T-helper 1 cell treated with Interleukin-12 subunit alpha and Interleukin-12 subunit beta and Interleukin-4 antibody, amounts not matched to agents 30 μg/mL and 1 μg/mL, for 36 hours (primary cell): ENCODE data around the gene FOXO4.

Experiments
- H3K27ac Mint-ChIP-seq: one replicate; pipeline ENCODE4 v1.8.0; 2021; ENCODE audit warnings: mild to moderate bottlenecking, mixed read lengths
- H3K27me3 Mint-ChIP-seq: one replicate; pipeline ENCODE4 v1.8.0; 2021; ENCODE audit warnings: low read depth, mixed read lengths
- H3K36me3 Mint-ChIP-seq: one replicate; pipeline ENCODE4 v1.8.0; 2021; ENCODE audit warnings: low read depth, mixed read lengths
- H3K4me1 Mint-ChIP-seq: one replicate; pipeline ENCODE4 v1.8.0; 2021; ENCODE audit warnings: low read depth, mixed read lengths
- H3K4me3 Mint-ChIP-seq: one replicate; pipeline ENCODE4 v1.8.0; 2021; ENCODE audit warnings: mild to moderate bottlenecking, moderate library complexity, mixed read lengths
- H3K9me3 Mint-ChIP-seq: one replicate; pipeline ENCODE4 v1.8.0; 2021; ENCODE audit warnings: mixed read lengths

The FOXO4 gene

DNA sequence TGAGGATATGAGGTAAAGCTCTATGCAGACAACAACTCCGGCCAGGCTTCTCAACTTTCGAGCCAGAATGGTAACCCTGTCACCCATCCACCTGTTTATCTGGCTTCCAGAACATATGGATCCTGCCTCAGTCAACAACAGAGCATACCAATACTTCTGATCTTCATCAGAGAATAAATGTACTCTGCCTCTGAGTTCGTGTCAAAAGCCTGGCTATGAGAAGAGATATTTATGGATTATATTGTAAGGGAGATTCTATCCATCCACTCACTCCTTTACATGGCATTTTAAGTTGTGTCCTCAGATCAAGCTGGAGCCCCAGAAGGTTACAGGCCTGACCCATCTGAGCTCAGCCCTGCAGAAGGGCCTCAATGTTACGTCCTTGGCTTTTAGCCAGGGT, 9.8 kb upstream of the FOXO4 start:
- Mint-ChIP-seq H3K9me3 (no peaks in the 10 kb centered on the region), H3K36me3 (no peaks in the 10 kb centered on the region), H3K27ac (no peak overlapping the region), H3K4me1 (peaks cover 2% of the 10 kb centered on the region), H3K4me3 (no peak overlapping the region), H3K27me3 (no peaks in the 10 kb centered on the region)

DNA sequence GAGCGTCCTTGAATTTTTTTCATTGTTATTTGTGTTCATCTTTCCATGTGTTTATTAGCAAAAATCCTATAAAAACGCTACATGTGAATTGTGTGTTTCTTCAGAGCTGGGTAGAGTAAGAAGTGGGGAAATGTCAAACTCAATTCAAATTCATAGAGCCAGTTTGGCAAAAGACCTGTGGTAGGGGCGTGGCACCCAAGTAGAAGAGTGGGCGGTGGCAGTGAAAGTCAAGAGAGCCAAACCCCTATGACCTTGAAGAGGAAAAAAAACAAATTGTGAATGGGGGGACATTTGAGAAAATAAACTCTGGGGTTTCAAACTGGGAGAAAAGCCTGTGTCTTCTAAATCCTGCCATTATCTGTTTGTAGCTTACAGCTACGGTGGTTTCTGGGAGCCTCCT, 4.4 kb upstream of the FOXO4 start:
- H3K4me3 Mint-ChIP-seq = no peak overlapping the region
- H3K4me1 Mint-ChIP-seq = peaks cover 9% of the 10 kb centered on the region
- H3K27ac Mint-ChIP-seq = no peak overlapping the region
- H3K27me3 Mint-ChIP-seq = no peaks in the 10 kb centered on the region
- H3K9me3 Mint-ChIP-seq = no peaks in the 10 kb centered on the region
- no peaks in the 10 kb centered on the region for H3K36me3 Mint-ChIP-seq

DNA sequence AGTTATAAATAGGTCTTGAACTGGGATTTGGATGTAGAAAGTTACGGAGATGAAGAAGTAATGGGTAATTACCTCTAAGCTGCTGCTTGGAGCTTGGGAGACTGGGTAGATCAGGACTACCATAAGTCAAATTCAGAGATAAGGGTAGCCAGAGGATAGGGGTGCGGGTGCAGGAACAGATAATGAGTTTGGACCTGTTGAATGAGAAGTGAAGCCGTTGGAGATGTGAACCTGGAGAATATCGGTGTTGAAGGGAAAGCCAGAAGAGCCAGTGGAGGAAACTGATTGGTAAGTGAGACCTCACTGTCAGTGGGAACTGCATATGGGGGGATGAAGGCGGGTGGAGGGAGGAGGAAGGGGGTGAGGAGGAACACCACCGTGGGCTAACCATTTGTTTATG, 618 bp upstream of the FOXO4 start:
- Mint-ChIP-seq H3K27ac (peak overlapping the region; percentile 84), H3K4me1 (peaks cover 22% of the 10 kb centered on the region), H3K36me3 (no peaks in the 10 kb centered on the region), H3K27me3 (no peaks in the 10 kb centered on the region), H3K9me3 (no peaks in the 10 kb centered on the region), H3K4me3 (peak overlapping the region; percentile 95)

DNA sequence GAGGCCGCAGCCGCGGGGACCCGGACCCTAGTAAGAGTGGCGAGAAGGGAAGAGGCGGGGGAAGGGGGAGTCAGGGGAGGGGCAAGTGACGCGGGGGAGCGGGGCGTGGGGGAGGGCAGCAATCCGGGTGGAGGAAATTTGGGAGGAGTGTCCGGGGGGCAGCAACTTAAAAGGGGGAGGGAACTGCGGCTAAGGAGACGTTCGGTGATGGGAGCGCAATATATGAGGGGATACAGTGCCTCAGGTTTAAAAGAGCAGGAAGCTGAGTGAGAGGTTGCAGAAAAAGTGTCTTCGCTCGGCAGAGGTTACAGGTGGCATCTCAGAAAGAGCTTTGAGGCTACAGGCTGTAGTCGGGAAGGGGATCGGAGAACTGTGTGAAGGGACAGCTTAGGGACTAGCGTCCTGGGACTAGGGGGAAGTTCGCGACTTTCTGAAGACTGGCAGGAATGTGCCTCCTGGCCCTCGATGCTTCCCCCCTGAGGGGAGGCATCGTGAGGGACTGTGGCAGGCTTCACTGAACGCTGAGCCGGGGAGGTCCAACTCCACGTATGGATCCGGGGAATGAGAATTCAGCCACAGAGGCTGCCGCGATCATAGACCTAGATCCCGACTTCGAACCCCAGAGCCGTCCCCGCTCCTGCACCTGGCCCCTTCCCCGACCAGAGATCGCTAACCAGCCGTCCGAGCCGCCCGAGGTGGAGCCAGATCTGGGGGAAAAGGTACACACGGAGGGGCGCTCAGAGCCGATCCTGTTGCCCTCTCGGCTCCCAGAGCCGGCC, 519 bp downstream of the FOXO4 start:
- peaks cover 26% of the 10 kb centered on the region for H3K4me1 Mint-ChIP-seq
- no peaks in the 10 kb centered on the region for H3K9me3 Mint-ChIP-seq
- peak overlapping the region; percentile 95 for H3K4me3 Mint-ChIP-seq
- H3K27me3 Mint-ChIP-seq = no peaks in the 10 kb centered on the region
- no peaks in the 10 kb centered on the region for H3K36me3 Mint-ChIP-seq
- H3K27ac Mint-ChIP-seq = peak overlapping the region; percentile 90

DNA sequence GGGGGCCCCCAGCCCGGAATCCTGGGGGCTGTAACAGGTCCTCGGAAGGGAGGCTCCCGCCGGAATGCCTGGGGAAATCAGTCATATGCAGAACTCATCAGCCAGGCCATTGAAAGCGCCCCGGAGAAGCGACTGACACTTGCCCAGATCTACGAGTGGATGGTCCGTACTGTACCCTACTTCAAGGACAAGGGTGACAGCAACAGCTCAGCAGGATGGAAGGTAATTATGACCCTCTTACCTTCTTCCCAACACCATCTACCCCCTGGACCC, 1.0 kb downstream of the FOXO4 start:
- Mint-ChIP-seq H3K4me3 (peak overlapping the region; percentile 95), H3K27me3 (no peaks in the 10 kb centered on the region), H3K4me1 (peaks cover 31% of the 10 kb centered on the region), H3K27ac (no peak overlapping the region), H3K36me3 (no peaks in the 10 kb centered on the region), H3K9me3 (no peaks in the 10 kb centered on the region)

DNA sequence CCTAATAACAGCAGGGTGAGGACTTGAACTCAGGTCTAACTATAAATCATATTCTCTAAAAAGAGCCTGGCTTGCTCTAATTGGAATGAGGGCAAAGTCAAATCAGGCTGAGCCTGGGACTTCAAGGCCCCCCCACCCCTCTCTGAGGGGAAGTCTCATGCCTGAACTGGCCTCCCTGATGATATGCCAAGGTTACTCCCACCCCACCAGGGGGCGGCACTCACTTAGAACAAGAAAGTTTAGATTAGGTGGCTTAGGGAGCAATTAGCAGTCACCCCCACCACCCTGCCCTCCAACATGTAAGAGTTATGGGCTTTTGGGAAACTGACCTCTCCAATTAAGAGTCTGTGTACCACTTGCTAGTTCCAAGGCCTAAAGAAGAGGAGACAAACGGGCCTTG, 2.7 kb downstream of the FOXO4 start:
- H3K9me3 Mint-ChIP-seq = no peaks in the 10 kb centered on the region
- no peaks in the 10 kb centered on the region for H3K36me3 Mint-ChIP-seq
- H3K27me3 Mint-ChIP-seq = no peaks in the 10 kb centered on the region
- peaks cover 41% of the 10 kb centered on the region for H3K4me1 Mint-ChIP-seq
- peak overlapping the region; percentile 57 for H3K27ac Mint-ChIP-seq
- H3K4me3 Mint-ChIP-seq = peak overlapping the region; percentile 5

DNA sequence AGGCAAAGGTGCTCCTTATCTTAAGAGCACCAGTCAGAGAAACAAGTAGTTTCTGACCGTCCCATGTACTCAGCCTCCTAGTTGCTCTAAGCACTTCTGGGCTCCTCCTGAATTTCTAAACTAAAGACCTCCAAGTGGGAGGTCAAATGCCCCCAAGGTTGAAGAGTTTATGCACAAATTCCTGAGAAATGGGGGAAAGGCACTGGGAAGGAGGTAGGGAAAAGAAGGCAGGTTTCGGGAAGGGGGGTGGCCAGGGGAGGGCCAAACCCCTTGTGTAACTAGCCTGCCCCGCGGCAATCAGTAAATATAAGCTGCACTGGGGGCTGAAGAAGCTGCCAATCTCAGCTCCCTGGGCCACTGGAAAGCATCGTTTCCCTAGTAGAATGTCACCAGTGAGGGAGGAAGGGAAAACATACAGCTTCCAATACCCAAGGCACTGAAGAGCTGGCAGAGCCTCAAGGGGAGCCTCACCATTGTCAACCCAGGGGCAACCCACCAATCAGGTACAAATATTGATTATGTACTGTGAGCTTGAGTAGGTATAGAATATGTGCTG, 3.4 kb downstream of the FOXO4 start:
- H3K27me3 Mint-ChIP-seq = no peaks in the 10 kb centered on the region
- no peaks in the 10 kb centered on the region for H3K9me3 Mint-ChIP-seq
- H3K4me3 Mint-ChIP-seq = no peak overlapping the region
- H3K27ac Mint-ChIP-seq = no peak overlapping the region
- peaks cover 46% of the 10 kb centered on the region for H3K4me1 Mint-ChIP-seq
- peaks cover 3% of the 10 kb centered on the region for H3K36me3 Mint-ChIP-seq

DNA sequence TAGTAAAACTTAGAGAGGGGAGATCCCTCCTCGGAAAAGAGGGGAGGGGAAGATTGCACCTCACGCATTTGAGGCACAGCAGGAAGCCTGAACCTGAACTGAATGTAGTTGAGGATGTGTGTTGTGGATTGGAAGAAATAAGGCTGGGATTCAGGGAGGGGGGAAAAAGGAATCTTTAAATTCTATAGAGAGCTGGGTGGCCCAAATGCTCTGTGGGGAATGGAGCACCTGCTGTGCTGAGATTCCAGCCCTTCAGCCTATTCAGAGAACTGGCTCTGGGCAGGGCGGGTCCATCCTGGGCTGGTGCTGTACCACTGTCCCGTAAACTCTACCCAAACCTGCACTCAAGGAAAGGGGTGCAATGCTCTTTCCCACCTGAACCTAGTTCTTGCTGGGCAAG, 4.1 kb downstream of the FOXO4 start:
- Mint-ChIP-seq H3K9me3 (no peaks in the 10 kb centered on the region), H3K4me1 (peaks cover 51% of the 10 kb centered on the region)

DNA sequence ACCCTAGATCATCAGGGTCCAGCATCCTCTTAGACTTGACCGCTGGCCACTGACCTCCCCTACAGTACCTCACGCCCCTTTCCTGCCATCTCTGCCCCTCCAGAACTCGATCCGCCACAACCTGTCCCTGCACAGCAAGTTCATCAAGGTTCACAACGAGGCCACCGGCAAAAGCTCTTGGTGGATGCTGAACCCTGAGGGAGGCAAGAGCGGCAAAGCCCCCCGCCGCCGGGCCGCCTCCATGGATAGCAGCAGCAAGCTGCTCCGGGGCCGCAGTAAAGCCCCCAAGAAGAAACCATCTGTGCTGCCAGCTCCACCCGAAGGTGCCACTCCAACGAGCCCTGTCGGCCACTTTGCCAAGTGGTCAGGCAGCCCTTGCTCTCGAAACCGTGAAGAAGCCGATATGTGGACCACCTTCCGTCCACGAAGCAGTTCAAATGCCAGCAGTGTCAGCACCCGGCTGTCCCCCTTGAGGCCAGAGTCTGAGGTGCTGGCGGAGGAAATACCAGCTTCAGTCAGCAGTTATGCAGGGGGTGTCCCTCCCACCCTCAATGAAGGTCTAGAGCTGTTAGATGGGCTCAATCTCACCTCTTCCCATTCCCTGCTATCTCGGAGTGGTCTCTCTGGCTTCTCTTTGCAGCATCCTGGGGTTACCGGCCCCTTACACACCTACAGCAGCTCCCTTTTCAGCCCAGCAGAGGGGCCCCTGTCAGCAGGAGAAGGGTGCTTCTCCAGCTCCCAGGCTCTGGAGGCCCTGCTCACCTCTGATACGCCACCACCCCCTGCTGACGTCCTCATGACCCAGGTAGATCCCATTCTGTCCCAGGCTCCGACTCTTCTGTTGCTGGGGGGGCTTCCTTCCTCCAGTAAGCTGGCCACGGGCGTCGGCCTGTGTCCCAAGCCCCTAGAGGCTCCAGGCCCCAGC, 5.2 kb downstream of the FOXO4 start:
- peak overlapping the region; percentile 63 for H3K27ac Mint-ChIP-seq
- H3K9me3 Mint-ChIP-seq = no peaks in the 10 kb centered on the region

More for the DNA sequence above, 4.1 kb downstream of the FOXO4 start:
- Mint-ChIP-seq H3K36me3 (peaks cover 9% of the 10 kb centered on the region), H3K27ac (no peak overlapping the region), H3K27me3 (no peaks in the 10 kb centered on the region), H3K4me3 (no peak overlapping the region)

DNA sequence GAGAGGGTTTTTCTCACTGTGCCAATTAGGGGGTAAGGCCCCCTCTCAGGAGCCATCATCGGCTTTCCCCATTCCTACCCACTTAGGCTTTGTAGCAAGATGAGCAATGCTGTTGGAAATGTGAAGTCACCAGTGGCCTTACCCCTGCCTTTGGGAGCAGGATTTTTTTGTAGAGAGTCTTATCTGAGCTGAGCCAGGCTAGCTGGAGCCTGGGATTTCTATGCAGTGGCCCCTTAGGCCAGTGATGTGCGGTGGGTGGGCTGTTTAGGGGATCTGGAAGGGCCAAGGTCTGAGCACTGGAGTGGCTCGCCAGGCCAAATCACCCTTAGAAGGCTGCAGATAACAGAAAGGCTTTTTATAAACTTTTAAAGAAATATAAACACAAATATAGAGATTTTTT, 6.6 kb downstream of the FOXO4 start:
- peak overlapping the region; percentile 94 for H3K27ac Mint-ChIP-seq
- peaks cover 23% of the 10 kb centered on the region for H3K36me3 Mint-ChIP-seq
- peaks cover 60% of the 10 kb centered on the region for H3K4me1 Mint-ChIP-seq
- H3K4me3 Mint-ChIP-seq = no peak overlapping the region
- no peaks in the 10 kb centered on the region for H3K27me3 Mint-ChIP-seq
- no peaks in the 10 kb centered on the region for H3K9me3 Mint-ChIP-seq

More for the DNA sequence above, 5.2 kb downstream of the FOXO4 start:
- Mint-ChIP-seq H3K36me3 (peaks cover 13% of the 10 kb centered on the region), H3K4me3 (no peak overlapping the region), H3K4me1 (peaks cover 54% of the 10 kb centered on the region), H3K27me3 (no peaks in the 10 kb centered on the region)

DNA sequence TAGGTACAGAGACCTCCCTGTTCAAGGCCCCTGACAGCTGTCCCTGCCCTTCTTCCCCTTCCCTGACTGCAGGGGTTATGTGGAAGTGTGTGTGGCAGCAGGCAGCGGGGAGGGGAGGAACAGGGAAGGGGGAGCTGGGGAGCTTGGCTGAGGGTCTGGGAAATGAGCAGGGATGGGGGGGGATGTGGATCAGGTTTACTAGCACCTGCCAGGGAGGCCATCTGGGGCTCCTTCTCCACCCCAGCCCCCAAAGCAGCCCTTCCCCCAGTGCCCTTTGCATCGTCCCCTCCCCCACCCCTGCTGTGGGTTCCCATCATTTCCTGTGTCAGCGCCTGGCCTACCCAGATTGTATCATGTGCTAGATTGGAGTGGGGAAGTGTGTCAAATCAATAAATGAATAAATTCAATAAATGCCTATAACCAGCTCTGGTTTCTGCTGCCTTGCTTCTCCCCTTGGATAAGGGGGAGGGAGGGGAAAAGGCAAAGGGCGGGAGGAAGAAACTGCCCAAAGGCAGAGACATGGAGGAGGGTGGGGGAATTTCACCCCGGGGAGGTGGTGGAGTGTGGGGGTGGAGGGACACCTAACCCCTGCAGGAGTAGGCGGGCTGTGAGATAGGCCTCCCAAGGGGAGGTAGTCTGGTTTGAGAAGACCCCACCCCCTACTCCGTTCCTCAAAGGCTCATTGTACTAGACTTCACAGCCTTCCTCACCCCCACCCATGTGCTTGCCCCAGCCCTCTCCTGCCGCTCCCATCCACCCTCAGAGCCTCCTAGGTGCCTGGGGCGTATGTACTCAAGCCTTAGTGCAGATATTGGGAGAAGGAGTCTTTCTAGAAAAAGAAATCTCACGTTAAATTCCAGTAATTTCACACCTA, 7.7 kb downstream of the FOXO4 start:
- no peaks in the 10 kb centered on the region for H3K27me3 Mint-ChIP-seq
- no peaks in the 10 kb centered on the region for H3K9me3 Mint-ChIP-seq
- peaks cover 34% of the 10 kb centered on the region for H3K36me3 Mint-ChIP-seq
- H3K4me3 Mint-ChIP-seq = peak overlapping the region; percentile 85
- H3K27ac Mint-ChIP-seq = peak overlapping the region; percentile 94
- peaks cover 66% of the 10 kb centered on the region for H3K4me1 Mint-ChIP-seq

DNA sequence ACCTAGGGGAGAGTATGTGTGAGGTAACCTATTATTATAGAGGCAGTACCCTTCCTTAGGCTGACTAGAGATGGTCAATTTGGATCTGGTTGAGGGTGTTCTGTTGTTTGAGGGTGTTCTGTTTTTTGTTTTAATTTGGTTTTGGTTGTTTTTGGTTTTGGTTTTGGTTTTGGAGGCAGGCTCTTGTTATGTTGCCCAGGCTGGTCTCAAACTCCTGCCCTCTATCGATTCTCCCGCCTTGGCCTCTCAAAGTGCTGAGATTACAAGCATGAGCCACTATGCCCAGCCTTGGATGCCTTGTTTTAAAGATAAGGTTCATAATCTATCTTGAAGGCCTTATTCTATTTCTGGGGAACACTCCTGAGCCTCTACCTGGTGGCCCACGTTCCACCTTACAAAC, 10.0 kb downstream of the FOXO4 start:
- peak overlapping the region; percentile 61 for H3K4me3 Mint-ChIP-seq
- H3K9me3 Mint-ChIP-seq = no peaks in the 10 kb centered on the region
- H3K27ac Mint-ChIP-seq = peak overlapping the region; percentile 84
- H3K4me1 Mint-ChIP-seq = peaks cover 64% of the 10 kb centered on the region
- peaks cover 57% of the 10 kb centered on the region for H3K36me3 Mint-ChIP-seq
- no peaks in the 10 kb centered on the region for H3K27me3 Mint-ChIP-seq

DNA sequence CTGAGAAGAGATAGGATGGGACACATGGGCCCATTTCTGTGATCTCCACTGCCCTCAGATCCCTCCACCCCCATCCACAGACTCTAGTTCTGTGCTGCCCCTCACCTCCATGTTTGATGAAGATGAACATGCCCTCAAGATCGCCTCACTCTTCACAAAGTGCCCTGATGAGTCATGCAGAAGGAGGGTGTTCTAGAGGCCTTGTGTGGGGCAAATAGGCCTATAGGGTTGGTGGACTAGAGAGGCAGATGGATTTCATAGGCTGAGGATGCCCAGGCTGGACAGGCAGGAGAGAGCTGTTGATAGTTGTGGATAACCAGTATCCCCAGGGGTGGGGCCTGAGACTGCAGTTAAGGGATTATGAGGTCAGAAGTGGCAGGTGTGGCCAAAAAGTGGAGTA, 10.8 kb downstream of the FOXO4 start, which contains the start of gene CXorf65:
Gene CXorf65, minus strand, starts transcription at position 314 of the 400 bp plus-strand sequence. Its CDS starts 184 bp downstream, at position 130.
- Mint-ChIP-seq H3K4me3 (peak within 1 kb of the TSS; percentile 100), H3K27me3 (no peaks in the 10 kb centered on the region), H3K36me3 (peaks cover 65% of the 10 kb centered on the region), H3K4me1 (peaks cover 60% of the 10 kb centered on the region), H3K27ac (peak within 1 kb of the TSS; percentile 89), H3K9me3 (no peaks in the 10 kb centered on the region)

DNA sequence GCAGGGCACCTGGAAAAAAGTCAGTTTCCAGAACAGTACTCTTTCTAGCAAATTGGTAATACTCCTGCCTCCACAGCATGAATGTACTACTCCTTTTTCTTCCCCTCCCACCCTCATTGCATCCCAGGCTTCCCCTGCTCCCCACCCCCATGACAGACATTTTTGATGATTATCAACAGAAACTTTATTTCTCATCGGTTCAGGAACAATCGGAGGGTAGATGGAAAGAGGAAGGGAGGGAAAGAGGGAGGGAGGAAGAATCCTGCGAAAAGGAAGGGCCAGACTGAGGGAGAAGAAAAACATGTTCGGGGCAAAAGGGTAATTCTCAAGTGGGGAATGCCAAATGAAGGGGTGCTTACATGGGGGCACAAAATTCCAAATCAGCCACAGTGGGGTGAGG, 11.6 kb downstream of the FOXO4 start:
- no peaks in the 10 kb centered on the region for H3K9me3 Mint-ChIP-seq
- H3K4me3 Mint-ChIP-seq = peak overlapping the region; percentile 100
- H3K36me3 Mint-ChIP-seq = peaks cover 65% of the 10 kb centered on the region
- H3K4me1 Mint-ChIP-seq = peaks cover 58% of the 10 kb centered on the region
- H3K27ac Mint-ChIP-seq = peak overlapping the region; percentile 89
- H3K27me3 Mint-ChIP-seq = no peaks in the 10 kb centered on the region
